CD14-positive monocyte (primary cell): ENCODE data around the gene DAPK2. TPM values are rescaled to one million over a fixed set of nuclear protein-coding genes. Genes with fewer than 3 reads are reported as not detected.
A peak's percentile ranks its signal among the peaks of the same experiment; 100 is the strongest.

ENCODE experiments used
- DNase-seq, 3 donors: peaks; one replicate each; pipeline ENCODE4 v3.0.0-alpha.2; 2011 to 2022
- H2AFZ ChIP-seq: 2 replicates; pipeline ENCODE4 v1.6.0; 2012; ENCODE audit warnings: mild to moderate bottlenecking, low read depth, low read length, inconsistent platforms; ENCODE audit not compliant: insufficient read depth, poor library complexity, severe bottlenecking
- H3K27ac ChIP-seq, 2 donors: 1 replicate in 1 of 2; 2 replicates in 1 of 2; pipeline ENCODE4 v1.5.1; 2012 to 2013; ENCODE audit warnings: low read length in 2 of 2, control low read depth in 1 of 2, inconsistent platforms in 1 of 2, low read depth in 1 of 2, mild to moderate bottlenecking in 1 of 2
- H3K27me3 ChIP-seq, 2 donors: one replicate each; pipeline versions ENCODE4 v1.6.0 to v1.6.1; 2011 to 2013; ENCODE audit warnings: low read length in 2 of 2; ENCODE audit not compliant: control insufficient read depth in 2 of 2, insufficient read depth in 2 of 2
- H3K36me3 ChIP-seq, 2 donors: replicated peaks in 1 of 2; 1 replicate in 1 of 2; 2 replicates in 1 of 2; pipeline versions ENCODE4 v1.5.1 to v1.6.1; 2012 to 2013; ENCODE audit warnings: low read length in 2 of 2, control low read depth in 1 of 2, inconsistent platforms in 1 of 2, mild to moderate bottlenecking in 1 of 2; ENCODE audit not compliant: insufficient read depth in 2 of 2, control insufficient read depth in 1 of 2
- H3K4me1 ChIP-seq, 2 donors: 1 replicate in 1 of 2; 2 replicates in 1 of 2; pipeline versions ENCODE4 v1.5.1 to v1.6.1; 2012 to 2013; ENCODE audit warnings: low read length in 2 of 2, control low read depth in 1 of 2, inconsistent platforms in 1 of 2, mild to moderate bottlenecking in 1 of 2, moderate library complexity in 1 of 2; ENCODE audit not compliant: insufficient read depth in 2 of 2, control insufficient read depth in 1 of 2
- H3K4me2 ChIP-seq: replicated peaks from 2 replicates; pipeline ENCODE3; 2012; ENCODE audit warnings: low read length, moderate library complexity, mild to moderate bottlenecking; ENCODE audit not compliant: poor library complexity, severe bottlenecking; ENCODE audit errors: extremely low read depth
- H3K4me3 ChIP-seq, 3 experiments: fragments of 200-600 bp in 1 of 3; sonication (generic) in 1 of 3; replicated peaks in 1 of 3; 1 replicate in 2 of 3; 2 replicates in 1 of 3; pipeline ENCODE4 v1.5.1; 2011 to 2013; ENCODE audit warnings: low read length in 3 of 3, mild to moderate bottlenecking in 3 of 3, control low read depth in 2 of 3, low read depth in 2 of 3, inconsistent platforms in 1 of 3, moderate library complexity in 1 of 3
- H3K79me2 ChIP-seq: 2 replicates; pipeline ENCODE4 v1.6.0; 2012; ENCODE audit warnings: mild to moderate bottlenecking, control low read depth, inconsistent platforms, low read length, moderate library complexity; ENCODE audit not compliant: insufficient read depth
- H3K9ac ChIP-seq: 2 replicates; pipeline ENCODE4 v1.6.0; 2017; ENCODE audit warnings: low read length, mild to moderate bottlenecking; ENCODE audit not compliant: insufficient read depth, poor library complexity, severe bottlenecking
- H3K9me3 ChIP-seq, 2 donors: replicated peaks in 1 of 2; 1 replicate in 1 of 2; 2 replicates in 1 of 2; pipeline versions ENCODE4 v1.5.1 to v1.6.1; 2012 to 2013; ENCODE audit warnings: low read length in 2 of 2, control low read depth in 1 of 2; ENCODE audit not compliant: control insufficient read depth in 1 of 2, insufficient read depth in 1 of 2
- H4K20me1 ChIP-seq: 2 replicates; pipeline ENCODE4 v1.6.0; 2012; ENCODE audit warnings: mild to moderate bottlenecking, low read length, control low read depth, moderate library complexity; ENCODE audit not compliant: insufficient read depth
- H3K27ac Mint-ChIP-seq, 7 donors: one replicate each; pipeline ENCODE4 v1.8.0; 2020; ENCODE audit warnings: mild to moderate bottlenecking in 7 of 7, mixed read lengths in 7 of 7, moderate library complexity in 6 of 7, inconsistent platforms in 2 of 7
- H3K27me3 Mint-ChIP-seq, 3 donors: one replicate each; pipeline ENCODE4 v1.8.0; 2021 to 2022; ENCODE audit warnings: low read depth in 3 of 3, mild to moderate bottlenecking in 3 of 3, mixed read lengths in 3 of 3, moderate library complexity in 3 of 3, inconsistent platforms in 1 of 3
- H3K36me3 Mint-ChIP-seq, 2 donors: one replicate each; pipeline ENCODE4 v1.8.0; 2020; ENCODE audit warnings: mixed read lengths in 2 of 2, inconsistent platforms in 1 of 2, mild to moderate bottlenecking in 1 of 2
- H3K4me1 Mint-ChIP-seq: one replicate; pipeline ENCODE4 v1.8.0; 2020; ENCODE audit warnings: mild to moderate bottlenecking, mixed read lengths
- H3K4me3 Mint-ChIP-seq, 2 donors: one replicate each; pipeline ENCODE4 v1.8.0; 2020; ENCODE audit warnings: mild to moderate bottlenecking in 2 of 2, mixed read lengths in 2 of 2, moderate library complexity in 1 of 2
- H3K9me3 Mint-ChIP-seq, 7 donors: one replicate each; pipeline ENCODE4 v1.8.0; 2020 to 2022; ENCODE audit warnings: mixed read lengths in 7 of 7, mild to moderate bottlenecking in 6 of 7, moderate library complexity in 6 of 7, inconsistent platforms in 2 of 7
- CTCF ChIP-seq: fragments of 200-600 bp; IDR thresholded peaks from one replicate; pipeline ENCODE4 v1.8.0; 2022; ENCODE audit warnings: antibody characterized with exemption, mild to moderate bottlenecking
- WGBS: methylation state at CpG from one replicate; pipeline ENCODE4 v1.1.5; 2013; ENCODE audit warnings: missing lambda C conversion rate; ENCODE audit not compliant: insufficient coverage; 5-methylcytosine and 5-hydroxymethylcytosine counted together
- intact Hi-C, 2 donors: fragments of 100-400 bp; cut with micrococcal nuclease; formaldehyde crosslinking; loops; one replicate each; pipeline versions ENCODE4 v1.15.0 to v1.15.1; 2023
- polyA plus RNA-seq, 3 donors: library from polyadenylated mRNA; depleted of rRNA in 1 of 3; unstranded in 2 of 3; stranded (reverse) in 1 of 3; fragments of 300-500 nt in 2 of 3; fragments of >200 nt in 1 of 3; fragmentation: Illumina TruSeq in 2 of 3; gene quantifications; 1 replicate in 2 of 3; 2 replicates in 1 of 3; pipeline ENCODE4 v1.2.3, GENCODE V29; 2012 to 2021

DAPK2 gene
- polyA plus RNA-seq, 3 donors = 0.59 to 4.1 (median 2.1) TPM

GRCh38 chr15:64092075-64092820, 46.0 kb upstream of the DAPK2 start:
- Histone ChIP-seq H3K27me3 (no peaks in the 10 kb centered on the region), H4K20me1 (peaks cover 10% of the 10 kb centered on the region), H2AFZ (no peak overlapping the region), H3K36me3 (peaks cover 11 to 12% of the 10 kb centered on the region in 2 donors), H3K4me1 (peaks cover 76 to 85% of the 10 kb centered on the region in 2 donors), H3K4me3 (peak overlapping the region in 1 of 3 experiments; percentile 90), H3K79me2 (peaks cover 81% of the 10 kb centered on the region), H3K4me2 (peak overlapping the region; percentile 90), H3K9me3 (no peaks in the 10 kb centered on the region), H3K27ac (peak overlapping the region in 1 of 2 donors; percentile 95), H3K9ac (no peak overlapping the region)
- Mint-ChIP-seq H3K9me3 (peaks cover 0 to 3% (median 0%) of the 10 kb centered on the region in 7 donors), H3K36me3 (peaks cover 15% of the 10 kb centered on the region in 2 donors), H3K4me3 (peak overlapping the region; percentile 97 to 99), H3K27ac (peak overlapping the region; percentile 37 to 100 (median 99)), H3K27me3 (no peaks in the 10 kb centered on the region), H3K4me1 (peaks cover 68% of the 10 kb centered on the region)
- peak; percentile 29 for TF ChIP-seq CTCF
- intact Hi-C loops = loop anchor here in 1 of 2 donors (5.0 kb wide), 1 partner anchor 70 kb away; the partner anchor contains the start of gene PPIB
- no peak for DNase-seq

- Histone ChIP-seq H3K9me3 (no peaks in the 10 kb centered on the region), H3K79me2 (peaks cover 73% of the 10 kb centered on the region), H2AFZ (peak overlapping the region; percentile 33), H3K9ac (peak overlapping the region; percentile 51), H4K20me1 (no peaks in the 10 kb centered on the region), H3K27me3 (no peaks in the 10 kb centered on the region), H3K4me1 (peaks cover 67 to 71% of the 10 kb centered on the region in 2 donors), H3K36me3 (peaks cover 12 to 16% of the 10 kb centered on the region in 2 donors), H3K4me2 (peak overlapping the region; percentile 68), H3K27ac (peak overlapping the region; percentile 91 to 93), H3K4me3 (peak overlapping the region in 1 of 3 experiments; percentile 51)
- H3K27ac Mint-ChIP-seq = peak overlapping the region; percentile 92 to 96 (median 94)
- H3K9me3 Mint-ChIP-seq = peaks cover 0 to 3% (median 0%) of the 10 kb centered on the region in 7 donors
- H3K36me3 Mint-ChIP-seq = peaks cover 18 to 28% of the 10 kb centered on the region in 2 donors
- H3K4me1 Mint-ChIP-seq = peaks cover 60% of the 10 kb centered on the region
- no peaks in the 10 kb centered on the region for H3K27me3 Mint-ChIP-seq
- WGBS = 23% methylated on average over 3 of the region's 3 CpGs
- H3K4me3 Mint-ChIP-seq = peak overlapping the region; percentile 14 to 62
- peak; percentile 82 to 89 (median 85) for DNase-seq
- intact Hi-C loops = loop anchor here in 1 of 2 donors (5.0 kb wide), 1 partner anchor 72 kb away; the partner anchor contains the start of gene PPIB
- TF ChIP-seq CTCF = no peak
Observed at GRCh38 chr15:64090527-64090926, 44.2 kb upstream of the DAPK2 start.
